Spleen (tissue), 7 donors: ENCODE data around the gene TBP.

ENCODE experiments used
- POLR2A ChIP-seq, 3 donors: fragments of 450-650 bp; IDR thresholded peaks; one replicate each; pipeline ENCODE4 v1.5.1; 2017; ENCODE audit warnings: antibody characterized with exemption in 3 of 3, mild to moderate bottlenecking in 1 of 3
- POLR2AphosphoS5 ChIP-seq, 3 donors: sonication (generic); formaldehyde crosslinking; IDR thresholded peaks; one replicate each; pipeline ENCODE4 v1.5.1; 2017; ENCODE audit warnings: antibody characterized with exemption in 3 of 3
- TF ChIP-seq, protein P1 (sequence below), 11 experiments: fragments of 200-600 bp in 7 of 11; fragments of 450-650 bp in 4 of 11; sonication (generic) in 4 of 11; IDR thresholded peaks in 8 of 11; conservative IDR thresholded peaks in 3 of 11; 1 replicate in 7 of 11; 2 replicates in 4 of 11; pipeline versions ENCODE4 v1.4.0 to v1.8.0; 2016 to 2021; ENCODE audit warnings: antibody characterized with exemption in 11 of 11, inconsistent platforms in 4 of 11, mild to moderate bottlenecking in 1 of 11
- donor health status: DM: no; HTN: no; CAD: no; lungs with moderate emphysema.
- donor health status: DM: no; HTN: no; CAD: no.
- donor health status: DM: no; HTN: no; CAD: no.

- TF ChIP-seq POLR2A (IDR thresholded peaks at IDR 0.05): no peak
- TF ChIP-seq, protein P1, sequence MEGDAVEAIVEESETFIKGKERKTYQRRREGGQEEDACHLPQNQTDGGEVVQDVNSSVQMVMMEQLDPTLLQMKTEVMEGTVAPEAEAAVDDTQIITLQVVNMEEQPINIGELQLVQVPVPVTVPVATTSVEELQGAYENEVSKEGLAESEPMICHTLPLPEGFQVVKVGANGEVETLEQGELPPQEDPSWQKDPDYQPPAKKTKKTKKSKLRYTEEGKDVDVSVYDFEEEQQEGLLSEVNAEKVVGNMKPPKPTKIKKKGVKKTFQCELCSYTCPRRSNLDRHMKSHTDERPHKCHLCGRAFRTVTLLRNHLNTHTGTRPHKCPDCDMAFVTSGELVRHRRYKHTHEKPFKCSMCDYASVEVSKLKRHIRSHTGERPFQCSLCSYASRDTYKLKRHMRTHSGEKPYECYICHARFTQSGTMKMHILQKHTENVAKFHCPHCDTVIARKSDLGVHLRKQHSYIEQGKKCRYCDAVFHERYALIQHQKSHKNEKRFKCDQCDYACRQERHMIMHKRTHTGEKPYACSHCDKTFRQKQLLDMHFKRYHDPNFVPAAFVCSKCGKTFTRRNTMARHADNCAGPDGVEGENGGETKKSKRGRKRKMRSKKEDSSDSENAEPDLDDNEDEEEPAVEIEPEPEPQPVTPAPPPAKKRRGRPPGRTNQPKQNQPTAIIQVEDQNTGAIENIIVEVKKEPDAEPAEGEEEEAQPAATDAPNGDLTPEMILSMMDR (IDR thresholded peaks at IDR 0.05 in 8 of 11, conservative IDR thresholded peaks at IDR 0.05 in 3 of 11): no peak
- no peak for TF ChIP-seq POLR2AphosphoS5 (IDR thresholded peaks at IDR 0.05)
Observed at GRCh38 chr6:170523256-170524171, 30.7 kb upstream of the TBP start.
